GM18511 (cell line): Measurements from ENCODE around the gene CNTRL.

Experiments used
- ATAC-seq: cut with Tn5 transposase; IDR thresholded peaks from one replicate; pipeline ENCODE4 v1.9.1; 2021; ENCODE audit warnings: mild to moderate bottlenecking, moderate library complexity; ENCODE audit not compliant: unreplicated experiment

The CNTRL gene

GRCh38 chr9:121222524-121223171, 147.9 kb downstream of the CNTRL start:
- no peak for ATAC-seq

- no peak for ATAC-seq
Observed at GRCh38 chr9:121225240-121225639, 150.5 kb downstream of the CNTRL start.

- no peak for ATAC-seq
Observed at GRCh38 chr9:121226175-121226574, 151.4 kb downstream of the CNTRL start.
